ENCODE measurements around the gene DLG1.

DNA sequence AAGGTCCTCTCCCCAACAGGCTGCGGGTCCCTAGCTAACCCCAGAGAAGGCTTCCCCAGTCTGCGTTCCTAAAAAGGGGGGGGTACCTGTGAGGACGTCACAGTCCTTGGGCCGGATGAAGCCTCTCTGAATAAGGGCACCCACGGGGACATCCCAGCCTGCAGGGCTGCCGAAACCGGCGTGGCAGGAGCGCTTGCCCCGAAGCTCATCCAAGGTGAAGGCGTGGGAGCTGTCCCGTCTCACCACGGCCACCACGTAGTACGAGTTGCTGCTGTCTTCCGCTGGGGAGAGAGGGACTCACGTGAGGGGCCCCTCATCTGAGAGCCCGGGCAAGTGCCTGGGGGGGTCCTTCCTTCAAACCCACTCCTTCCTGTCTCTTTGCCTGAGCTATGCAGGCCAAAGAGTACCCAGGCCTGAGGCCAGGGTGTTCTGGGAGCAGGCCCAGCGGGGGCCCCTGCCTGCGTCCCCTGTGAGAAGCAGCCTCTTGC lies 288.8 kb downstream of the DLG1 start:
- TF ChIP-seq, protein P1, sequence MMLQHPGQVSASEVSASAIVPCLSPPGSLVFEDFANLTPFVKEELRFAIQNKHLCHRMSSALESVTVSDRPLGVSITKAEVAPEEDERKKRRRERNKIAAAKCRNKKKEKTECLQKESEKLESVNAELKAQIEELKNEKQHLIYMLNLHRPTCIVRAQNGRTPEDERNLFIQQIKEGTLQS (IDR thresholded peaks at IDR 0.05), result no peak
- TF ChIP-seq RAD21 (IDR thresholded peaks at IDR 0.05) (no peak), GABPA (IDR thresholded peaks at IDR 0.05 in 1 of 2, conservative IDR thresholded peaks at IDR 0.05 in 1 of 2) (no peak), TAF1 (conservative IDR thresholded peaks at IDR 0.05) (no peak), YY1 (IDR thresholded peaks at IDR 0.05) (no peak), JUND (IDR thresholded peaks at IDR 0.05) (no peak)
- TF ChIP-seq, protein P2, sequence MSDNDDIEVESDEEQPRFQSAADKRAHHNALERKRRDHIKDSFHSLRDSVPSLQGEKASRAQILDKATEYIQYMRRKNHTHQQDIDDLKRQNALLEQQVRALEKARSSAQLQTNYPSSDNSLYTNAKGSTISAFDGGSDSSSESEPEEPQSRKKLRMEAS (IDR thresholded peaks at IDR 0.05), result no peak
- TF ChIP-seq, protein P3, sequence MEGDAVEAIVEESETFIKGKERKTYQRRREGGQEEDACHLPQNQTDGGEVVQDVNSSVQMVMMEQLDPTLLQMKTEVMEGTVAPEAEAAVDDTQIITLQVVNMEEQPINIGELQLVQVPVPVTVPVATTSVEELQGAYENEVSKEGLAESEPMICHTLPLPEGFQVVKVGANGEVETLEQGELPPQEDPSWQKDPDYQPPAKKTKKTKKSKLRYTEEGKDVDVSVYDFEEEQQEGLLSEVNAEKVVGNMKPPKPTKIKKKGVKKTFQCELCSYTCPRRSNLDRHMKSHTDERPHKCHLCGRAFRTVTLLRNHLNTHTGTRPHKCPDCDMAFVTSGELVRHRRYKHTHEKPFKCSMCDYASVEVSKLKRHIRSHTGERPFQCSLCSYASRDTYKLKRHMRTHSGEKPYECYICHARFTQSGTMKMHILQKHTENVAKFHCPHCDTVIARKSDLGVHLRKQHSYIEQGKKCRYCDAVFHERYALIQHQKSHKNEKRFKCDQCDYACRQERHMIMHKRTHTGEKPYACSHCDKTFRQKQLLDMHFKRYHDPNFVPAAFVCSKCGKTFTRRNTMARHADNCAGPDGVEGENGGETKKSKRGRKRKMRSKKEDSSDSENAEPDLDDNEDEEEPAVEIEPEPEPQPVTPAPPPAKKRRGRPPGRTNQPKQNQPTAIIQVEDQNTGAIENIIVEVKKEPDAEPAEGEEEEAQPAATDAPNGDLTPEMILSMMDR (IDR thresholded peaks at IDR 0.05; ENCODE audit: low read depth, low read length, missing input control), result no peak

All from liver (tissue), 3 donors.